Measurements from ENCODE around the gene RASAL2.

- TF ChIP-seq, protein P1, sequence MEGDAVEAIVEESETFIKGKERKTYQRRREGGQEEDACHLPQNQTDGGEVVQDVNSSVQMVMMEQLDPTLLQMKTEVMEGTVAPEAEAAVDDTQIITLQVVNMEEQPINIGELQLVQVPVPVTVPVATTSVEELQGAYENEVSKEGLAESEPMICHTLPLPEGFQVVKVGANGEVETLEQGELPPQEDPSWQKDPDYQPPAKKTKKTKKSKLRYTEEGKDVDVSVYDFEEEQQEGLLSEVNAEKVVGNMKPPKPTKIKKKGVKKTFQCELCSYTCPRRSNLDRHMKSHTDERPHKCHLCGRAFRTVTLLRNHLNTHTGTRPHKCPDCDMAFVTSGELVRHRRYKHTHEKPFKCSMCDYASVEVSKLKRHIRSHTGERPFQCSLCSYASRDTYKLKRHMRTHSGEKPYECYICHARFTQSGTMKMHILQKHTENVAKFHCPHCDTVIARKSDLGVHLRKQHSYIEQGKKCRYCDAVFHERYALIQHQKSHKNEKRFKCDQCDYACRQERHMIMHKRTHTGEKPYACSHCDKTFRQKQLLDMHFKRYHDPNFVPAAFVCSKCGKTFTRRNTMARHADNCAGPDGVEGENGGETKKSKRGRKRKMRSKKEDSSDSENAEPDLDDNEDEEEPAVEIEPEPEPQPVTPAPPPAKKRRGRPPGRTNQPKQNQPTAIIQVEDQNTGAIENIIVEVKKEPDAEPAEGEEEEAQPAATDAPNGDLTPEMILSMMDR (IDR thresholded peaks at IDR 0.05) = no peak
- TF ChIP-seq POLR2A (IDR thresholded peaks at IDR 0.05) (no peak), POLR2AphosphoS5 (IDR thresholded peaks at IDR 0.05) (no peak)
Observed at GRCh38 chr1:178238722-178239510, 145.0 kb downstream of the RASAL2 start.

All from suprapubic skin (tissue), 4 donors.